Ishikawa (cell line): ENCODE results near the gene DHRS4L2.

ENCODE experiments used
- MAX ChIP-seq: IDR thresholded peaks from 2 replicates; pipeline ENCODE4 v1.6.1; 2012
- NFIC ChIP-seq: IDR thresholded peaks from 2 replicates; pipeline ENCODE4 v1.6.1; 2012
- RAD21 ChIP-seq: IDR thresholded peaks from 2 replicates; pipeline ENCODE4 v1.6.1; 2012; ENCODE audit warnings: low read depth

GRCh38 chr14:23939607-23940326 is 49.0 kb upstream of the DHRS4L2 start:
- TF ChIP-seq MAX (no peak), NFIC (no peak), RAD21 (no peak)
